Raji (cell line): ENCODE measurements around the gene NIPA2.

Experiments used
- POLR2A ChIP-seq: IDR thresholded peaks from 2 replicates; pipeline ENCODE4 v1.6.1; 2011; ENCODE audit warnings: low read depth, low read length, control low read depth; ENCODE audit not compliant: insufficient read depth

The NIPA2 gene

GRCh38 chr15:22819651-22820050 is 18.8 kb upstream of the NIPA2 start:
- TF ChIP-seq POLR2A = no peak

GRCh38 chr15:22823495-22824128 is 14.9 kb upstream of the NIPA2 start:
- no peak for TF ChIP-seq POLR2A

DNA sequence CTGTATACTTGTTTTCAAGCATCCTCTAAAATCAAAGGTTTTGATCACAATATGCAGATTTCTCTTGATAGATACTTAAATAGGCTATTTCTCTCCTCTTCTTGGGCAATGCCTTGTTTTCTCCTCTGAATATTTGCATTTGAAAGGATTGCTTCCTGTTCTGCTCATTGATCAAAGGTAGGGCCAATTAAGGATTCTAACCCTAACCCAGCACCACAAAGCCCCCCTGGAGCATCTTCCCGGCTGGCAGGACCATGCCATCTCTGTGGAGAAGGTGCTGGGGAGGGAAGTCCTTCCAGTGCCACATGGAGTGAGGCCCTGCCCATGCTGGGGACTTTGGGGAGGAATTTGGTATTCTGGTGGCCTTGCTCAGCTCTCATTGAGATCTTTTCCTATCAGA is 11.3 kb upstream of the NIPA2 start:
- TF ChIP-seq POLR2A = no peak

GRCh38 chr15:22831473-22831872 is 7.0 kb upstream of the NIPA2 start:
- TF ChIP-seq POLR2A = no peak

GRCh38 chr15:22839046-22839695 is 705 bp downstream of the NIPA2 start:
- TF ChIP-seq POLR2A = no peak

DNA sequence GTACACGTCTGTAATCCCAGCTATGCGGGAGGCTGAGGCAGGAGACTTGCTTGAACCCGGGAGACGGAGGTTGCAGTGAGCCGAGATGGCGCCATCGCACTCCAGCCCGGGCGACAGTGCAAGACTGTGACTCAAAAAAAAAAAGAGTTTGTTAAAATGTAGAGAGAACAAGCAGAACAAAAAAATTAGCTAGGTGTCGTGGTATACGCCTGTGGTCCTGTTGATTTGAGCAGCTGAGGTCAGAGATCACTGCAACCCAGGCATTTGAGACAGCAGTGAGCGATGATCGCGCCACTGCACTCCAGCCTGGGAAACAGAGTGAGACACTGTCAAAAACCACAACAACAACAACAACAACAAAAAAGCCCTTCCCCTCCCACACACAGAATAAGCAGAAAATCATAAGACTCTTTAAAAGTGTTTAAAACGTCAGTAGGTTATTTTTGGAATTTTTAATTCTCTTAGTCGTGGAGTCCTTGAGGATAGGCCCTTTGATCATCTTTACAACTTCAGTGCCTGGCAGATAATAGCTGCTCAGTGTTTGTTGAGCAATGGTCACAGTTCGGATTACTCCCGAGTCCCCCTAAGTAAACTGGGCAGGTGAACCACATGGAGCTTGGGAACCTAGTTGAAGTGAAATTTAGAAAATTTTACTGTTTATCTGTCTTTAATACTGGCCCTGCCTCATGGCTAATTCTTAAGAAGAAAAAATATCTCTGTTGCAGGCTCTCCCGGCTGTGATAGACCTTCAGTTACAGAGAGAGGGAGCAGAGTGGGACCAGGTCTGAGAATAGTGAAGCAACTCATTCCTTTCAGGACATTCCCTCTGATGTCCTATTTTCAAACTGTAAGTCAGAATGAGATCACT is 6.2 kb downstream of the NIPA2 start:
- TF ChIP-seq POLR2A = no peak

- TF ChIP-seq POLR2A = no peak
These were observed 6.9 kb downstream of the NIPA2 start for GRCh38 chr15:22845289-22845900.

DNA sequence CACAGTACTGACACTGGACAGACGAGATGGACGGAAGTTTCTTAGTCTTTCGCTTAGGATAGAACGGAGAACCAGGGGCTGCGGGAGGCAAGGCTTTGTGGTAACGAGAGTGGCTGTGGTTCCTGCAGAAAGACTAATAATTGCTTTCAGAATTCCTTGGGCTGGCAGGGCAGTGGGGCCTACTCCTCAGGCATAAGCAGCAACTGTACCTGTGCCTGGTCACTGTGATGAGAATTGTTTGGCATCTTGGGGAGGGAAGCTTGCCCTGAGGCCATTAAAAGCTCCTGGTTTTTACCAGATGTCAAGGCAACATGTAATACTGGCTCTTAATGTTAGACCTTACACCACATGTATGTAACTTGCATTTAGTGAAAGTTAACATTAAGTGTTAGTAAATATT is 7.6 kb downstream of the NIPA2 start:
- TF ChIP-seq POLR2A = no peak

DNA sequence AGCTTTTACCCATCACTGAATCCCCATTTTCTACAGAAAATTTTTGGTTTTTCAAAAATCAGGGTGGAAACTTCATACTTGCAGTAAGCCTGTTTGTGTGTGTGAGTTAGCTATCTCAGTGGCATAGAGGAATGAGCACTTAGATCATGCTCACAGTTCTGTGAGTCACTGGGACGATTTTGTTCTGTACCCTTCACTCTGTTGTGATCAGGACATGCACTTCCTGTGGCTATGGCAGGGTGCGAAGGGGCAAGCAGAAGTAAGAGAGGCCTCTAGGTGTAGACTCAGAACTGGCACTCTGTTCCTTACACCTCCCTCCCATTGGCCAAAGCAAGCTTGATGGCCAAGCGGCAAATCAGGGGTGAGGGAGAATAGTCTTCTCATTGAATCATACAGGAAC is 11.6 kb downstream of the NIPA2 start:
- TF ChIP-seq POLR2A = no peak

DNA sequence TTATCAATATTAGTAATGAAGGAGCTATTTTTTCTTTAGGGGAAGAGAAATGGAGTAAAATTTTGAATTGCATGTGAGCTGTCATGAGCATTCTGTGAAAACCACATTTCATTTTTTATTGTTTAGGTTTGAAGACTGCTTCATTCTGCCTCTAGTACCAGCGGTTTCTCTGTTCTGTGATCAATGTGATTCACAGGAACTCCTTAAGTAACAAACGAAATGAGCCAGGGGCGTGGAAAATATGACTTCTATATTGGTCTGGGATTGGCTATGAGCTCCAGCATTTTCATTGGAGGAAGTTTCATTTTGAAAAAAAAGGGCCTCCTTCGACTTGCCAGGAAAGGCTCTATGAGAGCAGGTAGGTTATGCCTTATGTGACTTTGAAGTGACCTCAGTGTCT is 13.0 kb downstream of the NIPA2 start:
- no peak for TF ChIP-seq POLR2A

- no peak for TF ChIP-seq POLR2A
These were observed 17.3 kb downstream of the NIPA2 start for GRCh38 chr15:22855791-22856190.

- TF ChIP-seq POLR2A = no peak
These were observed 18.2 kb downstream of the NIPA2 start for GRCh38 chr15:22856659-22857058.

DNA sequence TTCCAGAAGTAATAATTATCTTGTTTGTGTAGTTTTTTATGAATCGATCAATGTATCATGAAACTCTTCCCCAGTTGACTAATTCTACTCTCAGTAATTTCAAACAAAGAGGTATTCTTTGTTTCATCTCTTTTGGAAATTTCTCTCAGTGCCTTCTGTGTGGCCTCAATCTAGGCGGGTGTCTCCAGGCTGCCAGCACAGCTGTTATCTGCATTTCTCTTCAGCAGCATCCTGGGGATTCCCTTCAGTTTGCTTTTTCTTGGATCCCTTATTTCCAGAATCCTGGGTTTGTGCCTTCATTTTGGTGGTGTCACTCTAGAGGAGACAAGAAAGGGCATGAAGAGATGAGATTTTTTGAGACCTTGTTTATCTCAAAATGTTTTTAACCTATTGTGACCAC is 22.7 kb downstream of the NIPA2 start:
- TF ChIP-seq POLR2A = no peak

- TF ChIP-seq POLR2A = no peak
These were observed 24.9 kb downstream of the NIPA2 start for GRCh38 chr15:22863356-22863755.

DNA sequence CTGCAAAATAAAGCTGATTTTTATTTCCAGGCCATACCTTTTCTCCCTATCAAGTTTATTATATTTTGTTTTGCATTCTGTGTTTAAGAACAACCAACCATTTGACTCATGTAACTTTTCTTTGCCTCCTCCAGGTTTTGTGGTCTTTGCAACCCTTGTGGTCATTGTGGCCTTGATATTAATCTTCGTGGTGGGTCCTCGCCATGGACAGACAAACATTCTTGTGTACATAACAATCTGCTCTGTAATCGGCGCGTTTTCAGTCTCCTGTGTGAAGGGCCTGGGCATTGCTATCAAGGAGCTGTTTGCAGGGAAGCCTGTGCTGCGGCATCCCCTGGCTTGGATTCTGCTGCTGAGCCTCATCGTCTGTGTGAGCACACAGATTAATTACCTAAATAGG is 27.6 kb downstream of the NIPA2 start:
- no peak for TF ChIP-seq POLR2A

GRCh38 chr15:22867886-22868285 is 29.4 kb downstream of the NIPA2 start:
- TF ChIP-seq POLR2A = no peak
